C4-2B (cell line): ENCODE data around the gene JAGN1.

ENCODE experiments used
- CTCF ChIP-seq: fragments of 450-650 bp; conservative IDR thresholded peaks from 2 replicates; pipeline ENCODE4 v1.5.1; 2017; ENCODE audit warnings: mild to moderate bottlenecking
- ZFX ChIP-seq: fragments of 450-650 bp; IDR thresholded peaks from 2 replicates; pipeline ENCODE4 v1.6.1; 2017

- TF ChIP-seq CTCF (no peak), ZFX (no peak)
Measured at GRCh38 chr3:9878700-9879099, 11.7 kb upstream of the JAGN1 start.
